CD4-positive, alpha-beta T cell (primary cell): ENCODE measurements around the gene COQ6. TPM values are rescaled to one million over a fixed set of nuclear protein-coding genes. Genes with fewer than 3 reads are reported as not detected.
"Not testable (repeated sequence)": the region's sequence is repeated elsewhere in the genome, so short reads cannot be mapped to it uniquely, and the experiment has no call there.

Experiments
- ATAC-seq: fragments of 200-7000 bp; cut with Tn5 transposase; one replicate; pipeline ENCODE4 v1.10.0; 2022; ENCODE audit warnings: mild to moderate bottlenecking; ENCODE audit not compliant: poor library complexity
- CTCF ChIA-PET: fragments of 350-600 bp; sonication (Branson Sonifier 250); formaldehyde crosslinking; loops from one replicate; lab custom pipeline; 2021; ENCODE audit warnings: antibody characterized with exemption, inconsistent platforms; lab: Charles Lee
- POLR2A ChIA-PET: fragments of 350-600 bp; sonication (Branson Sonifier 250); formaldehyde crosslinking; loops from one replicate; lab custom pipeline; 2021; ENCODE audit warnings: antibody characterized with exemption, inconsistent platforms; lab: Charles Lee
- DNase-seq, 14 experiments: peaks; one replicate each; pipeline ENCODE4 v3.0.0-alpha.2; 2013 to 2020; ENCODE audit warnings: mixed read lengths in 2 of 14
- H3K27ac ChIP-seq, 2 donors: one replicate each; pipeline versions ENCODE4 v1.5.1 to v1.7.0; 2013; ENCODE audit warnings: low read length in 2 of 2, low read depth in 1 of 2, mild to moderate bottlenecking in 1 of 2
- H3K27me3 ChIP-seq, 2 experiments: 1 replicate in 1 of 2; 2 replicates in 1 of 2; pipeline versions ENCODE4 v1.6.1 to v1.7.0; 2013; ENCODE audit warnings: low read length in 2 of 2, control low read depth in 1 of 2, mild to moderate bottlenecking in 1 of 2, moderate library complexity in 1 of 2; ENCODE audit not compliant: insufficient read depth in 2 of 2, control insufficient read depth in 1 of 2
- H3K36me3 ChIP-seq: one replicate; pipeline ENCODE4 v1.6.1; 2013; ENCODE audit warnings: low read length, control low read depth; ENCODE audit not compliant: insufficient read depth
- H3K4me1 ChIP-seq: one replicate; pipeline ENCODE4 v1.6.1; 2013; ENCODE audit warnings: low read length, control low read depth; ENCODE audit not compliant: insufficient read depth
- H3K4me3 ChIP-seq: one replicate; pipeline ENCODE4 v1.5.1; 2013; ENCODE audit warnings: mild to moderate bottlenecking, low read length, moderate library complexity
- H3K9me3 ChIP-seq, 2 experiments: 1 replicate in 1 of 2; 2 replicates in 1 of 2; pipeline versions ENCODE4 v1.6.1 to v1.7.0; 2013; ENCODE audit warnings: low read length in 2 of 2, mild to moderate bottlenecking in 2 of 2, control low read depth in 1 of 2, moderate library complexity in 1 of 2; ENCODE audit not compliant: control insufficient read depth in 1 of 2, insufficient read depth in 1 of 2
- H3K27ac Mint-ChIP-seq: one replicate; pipeline ENCODE4 v1.8.0; 2020; ENCODE audit warnings: mixed read lengths
- H3K27me3 Mint-ChIP-seq: one replicate; pipeline ENCODE4 v1.8.0; 2021; ENCODE audit warnings: mixed read lengths
- H3K36me3 Mint-ChIP-seq: one replicate; pipeline ENCODE4 v1.8.0; 2021; ENCODE audit warnings: low read depth, mixed read lengths
- H3K4me1 Mint-ChIP-seq: one replicate; pipeline ENCODE4 v1.8.0; 2021; ENCODE audit warnings: low read depth, mixed read lengths
- H3K4me3 Mint-ChIP-seq: one replicate; pipeline ENCODE4 v1.8.0; 2020; ENCODE audit warnings: mild to moderate bottlenecking, mixed read lengths
- H3K9me3 Mint-ChIP-seq: one replicate; pipeline ENCODE4 v1.8.0; 2020; ENCODE audit warnings: mixed read lengths
- intact Hi-C, 2 experiments: fragments of 100-400 bp; cut with DNase I in 1 of 2; cut with micrococcal nuclease in 1 of 2; formaldehyde crosslinking; loops; one replicate each; pipeline versions ENCODE4 v1.15.1 to v1.9.0; 2023 to 2025; cut with DNase I, micrococcal nuclease
- total RNA-seq, 174 experiments: library from RNA in 2 of 174; stranded (reverse) in 2 of 174; gene quantifications; one replicate each; pipeline ENCODE4 v1.2.3 and lab custom pipeline; 2021 to 2026
- TF ChIP-seq, protein P1 (sequence below): fragments of 200-600 bp; IDR thresholded peaks from one replicate; pipeline ENCODE4 v1.8.0; 2022; ENCODE audit warnings: antibody characterized with exemption, mild to moderate bottlenecking

Gene COQ6
- total RNA-seq, 2 experiments from 2014 or later: 37.1 to 38.9 TPM

- peaks cover 29% of the 10 kb centered on the region for H3K36me3 Mint-ChIP-seq
- no peaks in the 10 kb centered on the region for H3K4me1 ChIP-seq
- no peaks in the 10 kb centered on the region for H3K9me3 Mint-ChIP-seq
- intact Hi-C loops: no loop called here
- H3K27ac Mint-ChIP-seq: no peak overlapping the region
- H3K4me3 Mint-ChIP-seq: no peak overlapping the region
- ATAC-seq (no peak), DNase-seq (no peak)
- ChIA-PET CTCF (no interaction called here), POLR2A (no interaction called here)
- H3K27ac ChIP-seq: no peak overlapping the region
- H3K27me3 Mint-ChIP-seq: no peaks in the 10 kb centered on the region
- H3K27me3 ChIP-seq: no peaks in the 10 kb centered on the region
- no peaks in the 10 kb centered on the region for H3K36me3 ChIP-seq
- TF ChIP-seq, protein P1, sequence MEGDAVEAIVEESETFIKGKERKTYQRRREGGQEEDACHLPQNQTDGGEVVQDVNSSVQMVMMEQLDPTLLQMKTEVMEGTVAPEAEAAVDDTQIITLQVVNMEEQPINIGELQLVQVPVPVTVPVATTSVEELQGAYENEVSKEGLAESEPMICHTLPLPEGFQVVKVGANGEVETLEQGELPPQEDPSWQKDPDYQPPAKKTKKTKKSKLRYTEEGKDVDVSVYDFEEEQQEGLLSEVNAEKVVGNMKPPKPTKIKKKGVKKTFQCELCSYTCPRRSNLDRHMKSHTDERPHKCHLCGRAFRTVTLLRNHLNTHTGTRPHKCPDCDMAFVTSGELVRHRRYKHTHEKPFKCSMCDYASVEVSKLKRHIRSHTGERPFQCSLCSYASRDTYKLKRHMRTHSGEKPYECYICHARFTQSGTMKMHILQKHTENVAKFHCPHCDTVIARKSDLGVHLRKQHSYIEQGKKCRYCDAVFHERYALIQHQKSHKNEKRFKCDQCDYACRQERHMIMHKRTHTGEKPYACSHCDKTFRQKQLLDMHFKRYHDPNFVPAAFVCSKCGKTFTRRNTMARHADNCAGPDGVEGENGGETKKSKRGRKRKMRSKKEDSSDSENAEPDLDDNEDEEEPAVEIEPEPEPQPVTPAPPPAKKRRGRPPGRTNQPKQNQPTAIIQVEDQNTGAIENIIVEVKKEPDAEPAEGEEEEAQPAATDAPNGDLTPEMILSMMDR: no peak
- H3K4me1 Mint-ChIP-seq: no peaks in the 10 kb centered on the region
- H3K9me3 ChIP-seq: no peaks in the 10 kb centered on the region
- H3K4me3 ChIP-seq: no peak overlapping the region
Measured at GRCh38 chr14:73977896-73978295, 27.8 kb downstream of the COQ6 start.

- Mint-ChIP-seq H3K36me3 (peaks cover 37% of the 10 kb centered on the region), H3K9me3 (no peaks in the 10 kb centered on the region), H3K27me3 (no peaks in the 10 kb centered on the region), H3K27ac (no peak overlapping the region), H3K4me1 (no peaks in the 10 kb centered on the region), H3K4me3 (no peak overlapping the region)
- CTCF ChIA-PET: no interaction called here
- TF ChIP-seq, protein P1: no peak
- intact Hi-C loops: no loop called here
- Histone ChIP-seq H3K4me1 (no peaks in the 10 kb centered on the region), H3K27me3 (no peaks in the 10 kb centered on the region), H3K9me3 (no peaks in the 10 kb centered on the region), H3K27ac (no peak overlapping the region), H3K4me3 (no peak overlapping the region), H3K36me3 (peaks cover 19% of the 10 kb centered on the region)
- POLR2A ChIA-PET: no interaction called here
- DNase-seq: no peak
- no peak for ATAC-seq
Measured at GRCh38 chr14:73988065-73988464, 38.0 kb downstream of the COQ6 start.

- H3K27ac ChIP-seq, H3K27ac Mint-ChIP-seq, intact Hi-C loops, H3K27me3 Mint-ChIP-seq, H3K4me3 ChIP-seq, POLR2A ChIA-PET, CTCF ChIA-PET, H3K4me1 ChIP-seq, H3K9me3 ChIP-seq, ATAC-seq, H3K27me3 ChIP-seq, DNase-seq, H3K9me3 Mint-ChIP-seq, H3K4me1 Mint-ChIP-seq, H3K4me3 Mint-ChIP-seq: not testable (repeated sequence)
- H3K36me3 Mint-ChIP-seq: peaks cover 37% of the 10 kb centered on the region
- H3K36me3 ChIP-seq: peaks cover 19% of the 10 kb centered on the region
Measured at GRCh38 chr14:73988656-73989055, 38.6 kb downstream of the COQ6 start.

DNA sequence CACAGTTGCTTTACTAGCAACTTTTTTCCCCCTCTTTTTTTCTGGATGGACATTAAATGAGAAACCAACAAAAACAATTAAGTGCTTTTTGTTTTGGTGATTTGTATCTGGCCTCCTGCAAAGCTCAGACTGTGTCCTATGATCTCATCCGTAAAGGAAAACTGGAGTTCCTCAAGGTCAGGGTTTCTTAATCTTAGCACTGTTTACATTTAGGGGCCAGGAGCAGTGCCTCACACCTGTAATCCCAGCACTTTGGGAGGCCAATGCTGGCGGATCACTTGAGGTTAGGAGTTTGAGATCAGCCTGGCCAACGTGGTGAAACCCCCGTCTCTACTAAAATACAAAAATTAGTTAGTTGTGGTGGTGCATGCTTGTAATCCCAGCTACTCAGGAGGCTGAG lies 41.0 kb downstream of the COQ6 start:
- H3K4me1 Mint-ChIP-seq: no peaks in the 10 kb centered on the region
- ATAC-seq (no peak), DNase-seq (no peak)
- CTCF ChIA-PET: no interaction called here
- Histone ChIP-seq H3K4me3 (no peak overlapping the region), H3K9me3 (no peaks in the 10 kb centered on the region), H3K27ac (no peak overlapping the region), H3K4me1 (no peaks in the 10 kb centered on the region), H3K27me3 (no peaks in the 10 kb centered on the region), H3K36me3 (peaks cover 18% of the 10 kb centered on the region)
- POLR2A ChIA-PET: no interaction called here
- no peaks in the 10 kb centered on the region for H3K9me3 Mint-ChIP-seq
- intact Hi-C loops: no loop called here
- no peaks in the 10 kb centered on the region for H3K27me3 Mint-ChIP-seq
- H3K27ac Mint-ChIP-seq: no peak overlapping the region
- peaks cover 29% of the 10 kb centered on the region for H3K36me3 Mint-ChIP-seq
- no peak overlapping the region for H3K4me3 Mint-ChIP-seq
- TF ChIP-seq, protein P1: no peak

- POLR2A ChIA-PET, H3K4me1 ChIP-seq, H3K27me3 ChIP-seq, ATAC-seq, intact Hi-C loops, H3K27me3 Mint-ChIP-seq, DNase-seq, H3K4me1 Mint-ChIP-seq, H3K27ac Mint-ChIP-seq, H3K9me3 Mint-ChIP-seq, H3K27ac ChIP-seq, H3K9me3 ChIP-seq, H3K36me3 ChIP-seq, CTCF ChIA-PET, H3K4me3 ChIP-seq, H3K4me3 Mint-ChIP-seq: not testable (repeated sequence)
- peaks cover 21% of the 10 kb centered on the region for H3K36me3 Mint-ChIP-seq
Measured at GRCh38 chr14:73994926-73995325, 44.8 kb downstream of the COQ6 start.
